Measurements from ENCODE around the gene HOXB8.
A peak's percentile ranks its signal among the peaks of the same experiment; 100 is the strongest.

HOXB8 gene

DNA sequence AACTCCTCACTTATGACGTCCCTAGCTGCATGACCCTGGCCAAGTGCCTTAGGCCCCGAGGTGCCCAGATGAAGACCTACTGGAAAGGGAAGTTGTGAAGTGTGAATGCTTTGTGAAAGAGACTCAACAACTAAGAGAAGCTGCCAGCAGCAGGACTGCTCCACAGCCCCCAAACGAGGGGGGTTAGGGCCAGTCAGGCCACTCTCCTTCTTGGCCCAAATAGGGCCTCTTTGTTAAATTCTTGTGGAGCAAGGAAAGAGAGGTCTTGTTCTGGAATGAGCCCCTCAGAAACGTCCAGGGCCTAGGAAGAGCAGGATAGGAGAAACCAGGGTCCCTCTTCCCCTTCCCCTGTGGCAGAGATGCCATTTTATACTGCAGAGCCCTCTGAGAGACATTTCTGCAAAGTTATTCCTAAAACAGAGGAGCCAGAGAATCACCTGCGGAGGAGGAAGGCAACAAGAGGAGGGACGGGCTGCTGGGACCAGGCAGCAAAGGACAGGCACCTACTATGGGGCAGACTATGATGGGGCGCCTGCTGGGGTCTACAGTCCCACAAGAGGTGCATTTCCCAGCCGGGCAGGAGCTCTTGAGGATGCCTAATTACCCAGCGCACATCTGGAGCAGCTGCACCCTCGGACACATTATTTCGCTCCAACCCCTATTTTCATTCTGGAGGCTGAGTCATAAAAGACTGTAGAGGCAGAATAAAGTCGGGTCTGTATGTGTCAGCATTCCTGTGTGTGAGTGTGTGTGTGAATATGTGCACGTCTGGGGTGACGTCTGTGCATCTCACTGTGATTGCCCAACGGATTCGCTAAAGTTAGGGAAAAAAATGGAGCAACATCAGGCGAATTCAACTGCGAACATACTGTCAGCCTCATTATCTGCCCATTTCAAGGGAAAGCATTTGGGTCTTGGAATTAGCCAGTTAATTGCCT, 22.5 kb upstream of the HOXB8 start:
- DNase-seq (ENCODE audit: low read depth in 2 of 2) = no peak

DNA sequence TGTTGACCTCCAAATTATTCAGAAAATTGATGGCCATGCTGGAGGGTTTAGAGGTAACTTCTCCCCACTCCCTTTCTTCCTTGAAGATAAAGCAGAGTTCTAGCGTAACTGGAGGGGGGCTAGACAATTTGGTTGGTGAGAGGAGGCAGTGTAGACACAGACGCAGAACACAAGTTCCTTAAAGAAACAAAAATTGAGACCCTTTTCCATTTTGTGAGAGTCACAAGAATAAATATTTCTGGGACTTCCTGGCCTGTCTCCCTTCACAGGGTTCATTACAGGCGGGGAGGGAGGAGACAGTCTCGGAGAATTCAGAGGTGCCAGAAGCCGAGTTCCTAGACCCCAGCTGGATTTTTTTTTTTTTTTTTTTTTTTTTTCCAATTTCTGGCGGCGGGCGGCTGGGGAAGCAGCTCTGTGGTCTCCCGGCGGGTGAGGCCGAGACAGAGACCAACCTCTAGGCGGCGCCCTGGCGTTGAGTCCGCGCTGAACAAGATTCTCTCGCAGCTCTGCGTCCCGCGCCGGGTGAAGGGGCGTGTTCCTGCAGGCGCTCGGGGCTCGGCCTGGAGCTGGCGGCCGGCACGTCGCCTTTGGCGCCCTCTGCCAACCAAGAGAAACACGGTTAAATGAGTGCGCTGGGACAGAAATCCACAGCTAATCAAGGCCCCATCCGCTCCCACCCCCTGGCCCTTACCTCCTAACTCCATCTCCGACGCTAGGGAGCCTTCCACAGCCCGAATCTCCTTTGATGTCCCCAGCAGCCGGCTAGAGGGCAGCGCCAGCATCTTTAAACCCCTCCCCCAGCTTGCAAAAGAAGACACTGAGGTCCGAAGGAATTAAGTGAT, 21.3 kb upstream of the HOXB8 start:
- peak; percentile 34 to 37 for DNase-seq (ENCODE audit: low read depth in 2 of 2)

DNA sequence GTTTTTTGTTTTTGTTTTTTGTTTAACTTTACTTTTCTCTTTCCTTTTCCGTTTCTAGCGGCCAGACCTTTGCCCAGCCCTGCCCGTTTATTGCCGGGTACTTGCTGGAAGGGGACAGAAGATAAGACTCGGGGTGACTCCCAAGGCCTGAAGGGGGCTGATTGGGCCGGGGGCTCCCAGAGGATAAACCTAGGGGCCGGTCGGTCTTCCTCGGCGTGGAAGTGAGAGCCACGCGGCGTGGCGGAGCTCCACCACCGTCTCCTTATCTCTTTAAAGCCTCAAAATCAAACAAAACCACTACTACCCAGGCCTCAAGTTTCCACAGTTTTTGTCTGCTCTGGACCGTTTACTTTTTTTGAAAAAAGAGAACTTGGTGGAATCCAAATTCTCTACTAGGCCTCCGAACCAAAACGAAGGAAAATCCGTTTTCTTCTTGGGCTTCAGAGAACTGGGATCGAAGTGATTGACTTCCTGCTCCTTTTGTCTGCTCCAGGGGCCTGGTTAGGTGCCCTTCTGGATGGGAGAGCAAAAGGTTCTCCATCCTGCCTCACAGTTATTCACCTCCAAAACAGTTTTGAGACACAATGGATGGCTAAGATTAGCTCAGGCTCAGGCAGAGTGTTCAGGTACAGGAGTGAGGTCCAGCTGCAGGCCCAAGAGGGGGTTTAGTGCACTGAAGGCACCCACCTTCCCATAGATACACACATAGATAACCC, 19.6 kb upstream of the HOXB8 start:
- DNase-seq (ENCODE audit: low read depth in 2 of 2) = no peak

DNA sequence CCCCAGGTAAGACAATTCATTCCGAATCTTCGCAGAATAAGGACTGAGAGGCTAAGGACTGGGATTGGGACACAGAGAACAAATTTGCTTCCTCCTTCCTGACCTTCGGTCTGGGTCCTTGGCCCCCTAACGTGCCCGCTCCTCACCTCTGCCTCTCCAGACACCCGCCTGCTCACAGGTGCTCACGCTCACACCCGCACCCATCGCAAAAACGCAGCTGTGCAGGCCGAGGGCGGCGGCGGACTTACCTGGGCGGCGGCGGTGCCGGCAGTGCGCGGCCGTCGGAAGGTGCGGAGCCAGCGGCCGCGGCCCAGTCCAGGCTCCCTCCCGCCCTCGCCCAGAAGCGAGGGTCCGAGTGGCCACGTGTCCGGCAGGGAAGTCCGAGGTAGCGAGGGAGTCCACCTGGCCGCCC, 18.2 kb upstream of the HOXB8 start:
- DNase-seq (ENCODE audit: low read depth in 2 of 2) = no peak

DNA sequence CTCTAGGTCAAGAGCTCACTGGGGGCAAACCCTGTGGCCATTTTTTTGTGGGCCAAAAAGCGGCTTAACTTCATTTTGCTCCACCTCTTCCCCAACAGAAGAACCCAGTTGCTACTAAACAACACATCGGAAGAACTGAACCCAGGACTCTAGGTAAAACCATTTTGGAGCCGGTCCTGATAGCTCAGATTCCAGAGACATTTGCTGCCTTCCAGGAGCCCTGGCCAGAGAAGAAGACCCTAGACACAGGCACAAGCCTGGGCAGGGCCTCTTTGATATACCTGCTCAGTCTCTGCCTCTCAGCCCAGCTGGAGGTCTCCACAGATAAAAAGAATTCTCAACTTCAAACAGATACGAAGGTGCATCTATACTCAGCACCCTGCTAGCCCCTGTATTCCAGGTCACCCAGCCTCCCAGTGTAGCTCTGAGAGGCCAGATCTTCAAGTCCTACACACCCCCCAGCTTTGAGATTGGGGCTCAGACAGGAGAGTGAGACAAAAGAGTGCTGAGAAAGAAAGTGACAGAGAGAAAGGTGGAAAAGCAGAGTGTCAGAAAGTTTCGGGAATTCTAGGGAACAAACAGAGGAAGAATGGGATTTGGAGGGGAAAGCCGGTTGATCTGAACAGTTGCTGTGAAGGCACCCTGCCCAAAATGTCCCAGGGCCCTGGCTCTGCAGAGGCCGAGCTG, 17.6 kb upstream of the HOXB8 start:
- DNase-seq (ENCODE audit: low read depth in 2 of 2) = no peak

DNA sequence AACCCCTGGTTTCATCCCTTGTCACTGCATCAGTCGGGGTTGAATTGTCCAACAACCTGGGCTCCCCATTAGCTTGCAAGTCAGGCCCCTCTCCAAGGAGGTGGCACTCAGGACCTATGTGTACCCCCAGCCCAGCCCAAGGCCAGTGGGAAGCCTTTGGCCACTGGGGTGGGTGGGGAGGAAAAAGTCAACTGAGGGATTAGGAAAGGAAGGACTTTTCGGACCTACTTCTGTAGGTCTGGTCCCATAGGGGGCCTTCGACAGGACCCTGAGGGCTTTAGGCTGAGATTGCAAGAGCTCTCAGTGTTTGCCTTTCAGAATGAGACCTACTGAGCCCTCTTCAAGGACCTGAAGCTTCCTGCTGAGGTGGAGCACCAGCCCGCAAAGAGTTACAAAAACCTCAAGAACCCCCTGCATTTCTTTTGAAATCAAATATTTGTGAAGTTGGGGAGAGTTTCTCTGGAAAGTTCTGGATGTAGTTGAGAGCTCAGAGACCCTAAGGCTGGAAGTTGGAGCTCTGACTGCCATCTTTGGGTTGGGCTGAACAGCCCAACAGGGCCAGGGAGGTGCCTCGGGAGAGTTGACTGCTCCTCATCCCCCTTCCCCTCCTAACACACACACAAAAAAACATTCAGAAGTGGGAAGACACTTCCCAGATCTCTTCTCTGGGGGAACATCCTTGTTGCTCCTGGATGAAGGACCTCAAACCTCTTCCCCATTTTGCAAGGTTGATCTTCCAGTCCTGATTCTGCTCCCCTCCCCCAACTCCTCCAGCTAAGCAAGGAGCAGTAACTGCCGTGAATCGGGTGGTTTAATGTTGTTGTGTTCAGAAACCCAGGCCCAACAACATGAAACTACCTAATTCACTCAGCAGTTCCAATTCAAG, 16.8 kb upstream of the HOXB8 start:
- no peak for DNase-seq (ENCODE audit: low read depth in 2 of 2)

DNA sequence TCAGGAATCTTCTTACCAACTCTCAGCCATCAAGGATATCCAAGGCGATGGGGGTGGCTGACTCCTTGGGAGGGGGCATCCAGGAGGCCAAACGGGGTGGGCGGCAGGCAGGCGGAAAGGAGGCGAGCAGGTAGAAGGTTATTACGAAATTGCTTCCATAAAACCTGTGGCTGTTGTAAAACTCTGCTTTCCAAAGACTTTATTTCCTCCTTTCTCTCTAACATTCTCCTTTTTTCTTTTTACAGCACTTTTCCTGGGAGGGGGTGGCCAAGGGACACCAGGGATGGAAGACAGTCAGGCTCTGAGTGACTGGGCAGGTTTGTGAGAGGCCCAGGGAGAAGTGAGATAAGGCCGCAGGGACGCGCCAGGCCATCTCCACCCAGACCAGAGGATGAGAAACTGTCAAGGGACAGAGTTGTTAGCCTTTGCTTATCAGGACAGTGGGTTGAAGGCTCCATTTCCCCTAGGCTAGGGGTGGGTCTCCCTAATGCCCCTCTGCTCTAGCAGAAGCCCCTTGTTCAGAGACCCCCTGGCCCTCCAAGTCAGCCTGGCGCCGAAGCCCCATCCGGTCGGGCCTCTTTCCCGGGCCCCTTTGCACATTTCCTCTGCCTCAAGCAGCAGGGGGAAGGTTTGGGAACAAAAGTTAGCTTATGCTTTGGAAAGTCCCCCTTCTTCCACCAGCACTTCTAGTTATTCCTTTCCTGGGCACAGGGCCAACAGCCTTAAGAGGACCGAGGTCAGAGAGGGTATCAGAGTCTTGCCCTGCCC, 16.0 kb upstream of the HOXB8 start:
- DNase-seq (ENCODE audit: low read depth in 2 of 2) = no peak

DNA sequence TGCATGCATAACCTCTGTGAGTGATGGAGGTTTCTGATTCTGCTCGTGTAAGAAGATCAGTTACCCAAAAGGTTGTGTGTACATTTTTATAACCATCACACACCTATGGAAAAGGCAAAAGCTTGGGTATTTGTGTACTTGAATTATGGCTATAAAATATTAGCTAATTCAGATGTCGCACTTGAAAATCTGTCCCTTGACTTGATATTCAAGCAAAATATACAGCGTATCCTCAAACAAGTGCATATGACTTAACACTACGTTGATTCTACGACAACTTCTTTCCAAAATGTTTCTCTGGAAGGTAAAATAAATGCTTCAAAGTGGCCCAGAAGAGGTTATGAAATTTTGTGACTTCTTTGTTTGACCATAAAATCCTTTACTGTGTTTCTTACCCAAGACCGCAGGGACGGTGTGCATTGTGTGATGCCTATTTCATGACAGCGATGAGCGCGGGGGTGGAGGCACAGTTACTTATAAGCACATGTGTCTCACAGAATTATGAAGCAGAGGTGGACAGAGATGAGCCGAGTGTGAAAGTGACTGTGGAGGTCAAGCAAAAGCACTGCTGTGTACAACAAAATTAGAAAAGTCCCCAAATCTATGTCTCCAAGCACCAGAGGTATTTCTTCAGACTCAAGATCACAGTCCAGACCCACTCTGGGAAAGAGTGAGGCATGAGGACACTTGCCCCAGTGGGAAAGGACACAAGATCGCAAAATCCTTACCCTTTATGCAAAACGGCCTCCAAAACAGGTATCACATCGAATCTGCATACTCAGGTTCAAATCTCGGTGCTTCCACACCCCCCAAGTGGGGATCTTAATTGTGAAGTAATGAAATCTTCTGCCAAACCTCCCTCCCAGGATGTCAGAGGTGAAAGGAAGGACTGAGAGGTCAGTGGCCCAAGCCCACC, 15.2 kb upstream of the HOXB8 start:
- no peak for DNase-seq (ENCODE audit: low read depth in 2 of 2)

DNA sequence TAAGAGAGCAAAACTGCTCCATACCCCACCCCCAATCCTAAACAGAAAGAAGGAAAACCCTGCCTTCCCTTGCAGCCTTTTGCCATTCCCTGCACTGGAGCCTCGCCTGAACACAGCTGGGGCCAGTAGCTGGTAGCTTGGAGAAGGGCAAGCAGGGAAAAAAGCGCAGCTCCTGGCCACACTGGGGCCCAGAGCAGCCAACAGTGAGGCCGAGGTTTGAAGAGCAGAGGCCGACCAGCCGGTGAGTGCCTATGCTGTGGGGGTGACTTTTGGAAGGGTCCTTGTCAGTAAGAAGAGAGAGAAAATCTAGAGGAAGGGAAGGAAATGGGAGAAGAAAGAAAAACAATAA, 14.3 kb upstream of the HOXB8 start:
- DNase-seq (ENCODE audit: low read depth in 2 of 2) = no peak

DNA sequence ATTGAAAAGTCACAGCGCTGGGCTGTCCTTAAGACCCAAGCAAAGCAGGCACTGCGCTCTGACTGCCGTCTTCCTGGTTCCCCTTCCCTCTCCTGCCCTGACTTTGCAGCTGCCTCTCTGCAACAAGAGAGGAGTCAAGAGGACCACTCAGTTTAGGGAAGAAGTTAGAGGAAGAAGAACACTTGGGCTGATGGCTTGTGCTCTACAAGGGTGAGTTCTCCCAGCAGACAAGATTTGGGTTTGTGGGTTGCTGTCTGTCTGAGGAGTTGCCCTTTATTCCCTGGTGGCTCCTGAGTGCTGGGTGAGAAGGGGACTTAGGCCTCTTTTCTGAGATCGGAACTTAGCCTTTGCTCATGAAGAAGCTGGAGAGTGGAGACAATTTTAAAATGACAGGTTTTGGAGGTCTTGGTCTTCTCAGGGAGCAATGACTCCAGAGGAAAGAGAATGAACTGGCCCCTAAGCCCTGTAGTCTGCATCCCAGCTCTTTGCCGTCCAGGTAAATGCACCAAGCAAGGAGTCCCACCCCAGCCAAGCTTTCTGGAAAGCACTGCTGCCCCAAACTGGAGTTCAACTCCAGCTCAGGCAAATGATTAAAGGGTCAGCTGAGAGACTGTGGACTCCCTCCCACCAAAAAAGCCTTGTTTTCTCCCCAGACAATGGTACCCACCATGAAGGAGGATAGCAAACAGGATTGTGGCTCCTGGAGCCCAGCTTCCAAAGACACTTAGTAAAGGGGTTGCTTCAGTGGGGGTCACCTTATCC, 13.7 kb upstream of the HOXB8 start:
- no peak for DNase-seq (ENCODE audit: low read depth in 2 of 2)

DNA sequence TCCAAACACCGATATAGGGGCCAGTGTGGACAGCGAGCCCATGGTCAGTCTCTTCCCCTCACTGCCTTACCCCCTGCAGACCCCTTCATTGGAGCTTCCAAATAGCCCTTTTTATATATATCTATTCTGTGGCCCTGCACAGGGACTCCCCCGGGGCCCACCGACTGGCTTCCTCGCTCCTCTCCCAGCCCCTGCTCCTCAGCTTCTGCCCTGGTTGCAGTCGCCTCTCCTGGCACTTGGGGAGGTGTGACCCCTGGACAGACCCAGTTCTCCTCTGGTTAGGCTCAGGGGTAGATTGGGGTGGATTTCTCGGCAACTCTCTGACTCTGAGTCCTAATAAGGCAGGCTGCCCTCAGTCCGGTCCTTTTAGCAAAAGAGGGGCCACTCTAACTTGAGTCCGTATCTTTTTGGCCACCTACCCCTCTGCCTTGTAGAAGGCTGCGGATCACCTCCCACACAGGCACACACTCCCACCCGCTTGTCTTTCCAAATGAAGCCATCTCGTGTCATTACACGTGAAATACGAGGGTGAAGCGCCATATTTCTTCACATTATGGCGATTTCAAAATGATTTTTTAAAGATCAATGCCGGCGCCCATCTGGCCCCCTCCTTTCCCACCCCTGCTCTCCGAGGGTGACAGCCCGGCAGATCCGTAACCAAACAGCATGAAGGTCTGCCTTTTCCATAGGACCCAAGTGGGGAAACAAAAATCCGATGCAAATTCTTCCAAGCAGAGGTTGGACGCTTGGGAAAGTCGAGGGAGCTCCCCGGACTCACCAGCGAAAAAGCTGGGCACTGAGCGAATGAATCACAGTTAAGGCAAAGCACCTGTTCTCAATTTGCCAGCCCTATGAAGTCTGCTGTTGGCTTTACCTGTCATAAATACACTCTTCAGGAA, 12.8 kb upstream of the HOXB8 start:
- no peak for DNase-seq (ENCODE audit: low read depth in 2 of 2)

DNA sequence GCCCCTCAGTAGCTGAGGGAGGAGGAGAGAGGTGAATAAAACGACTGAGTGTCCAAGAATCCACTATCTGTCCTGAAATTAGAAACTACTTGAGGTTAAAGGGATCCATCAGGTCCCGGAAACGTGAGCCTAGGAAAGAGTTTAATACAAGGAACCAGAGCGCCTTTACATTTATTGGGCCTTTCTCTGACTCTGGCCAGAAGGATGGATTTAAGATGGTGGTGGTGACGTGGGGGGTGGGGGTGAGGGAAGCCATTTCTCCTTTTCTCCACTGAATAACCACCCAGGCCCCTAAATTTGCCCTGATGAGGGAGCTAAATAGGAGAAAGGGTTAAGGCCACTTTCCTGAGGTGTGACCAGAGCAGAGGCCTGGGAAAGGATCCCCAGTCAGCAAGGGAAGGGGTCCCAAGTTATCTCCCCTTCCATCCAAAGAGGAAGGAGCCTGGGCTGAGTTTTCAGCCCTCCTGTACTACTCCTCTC, 12.1 kb upstream of the HOXB8 start:
- DNase-seq (ENCODE audit: low read depth in 2 of 2) = no peak

DNA sequence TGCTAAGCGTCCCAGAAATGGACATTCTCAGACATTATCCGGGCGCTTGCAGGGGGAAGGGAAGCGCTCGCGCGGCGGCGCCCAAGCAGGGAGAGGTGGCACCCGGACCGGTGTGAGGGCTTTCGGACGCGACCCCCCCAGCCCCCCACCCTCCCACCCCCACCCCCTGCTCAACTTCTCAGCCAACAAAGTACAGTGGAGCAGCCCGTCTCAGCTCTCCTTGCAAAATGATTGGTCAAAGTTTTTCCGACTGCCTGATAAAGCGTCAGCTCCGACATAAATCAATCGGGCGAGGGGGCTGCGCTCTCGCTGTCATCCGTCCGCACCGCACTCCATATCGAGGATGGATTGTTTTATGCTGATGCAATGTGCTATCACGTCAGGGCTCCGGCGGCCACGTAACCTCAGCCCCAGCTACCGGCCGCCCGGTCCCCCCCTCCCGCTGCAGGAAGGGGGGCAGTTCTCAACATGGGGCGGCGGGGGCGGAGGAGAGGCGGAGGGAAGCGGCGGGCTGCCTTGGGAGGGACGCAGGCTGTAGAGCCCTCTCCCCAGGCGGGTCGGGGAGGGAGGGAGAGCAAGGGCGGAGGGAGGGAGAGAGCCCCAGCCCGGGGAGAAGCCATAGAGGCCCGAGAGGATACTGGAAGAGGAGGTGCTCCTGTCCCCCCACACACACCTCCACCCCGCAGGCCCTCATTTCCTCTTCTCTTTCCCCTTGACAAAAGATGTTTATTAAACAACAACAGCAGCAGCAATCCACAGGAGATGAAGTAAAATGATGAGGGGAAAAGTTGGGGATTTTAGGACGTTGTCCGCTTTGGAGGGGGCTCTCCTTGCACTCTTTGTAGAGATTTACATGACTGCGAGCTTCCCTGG, 11.4 kb upstream of the HOXB8 start, which contains the start of gene HOXB9:
Gene HOXB9, minus strand, starts transcription at position 114 of the 873 bp plus-strand sequence. Its CDS starts 89 bp downstream, at position 25.
- DNase-seq (ENCODE audit: low read depth in 2 of 2) = no peak

DNA sequence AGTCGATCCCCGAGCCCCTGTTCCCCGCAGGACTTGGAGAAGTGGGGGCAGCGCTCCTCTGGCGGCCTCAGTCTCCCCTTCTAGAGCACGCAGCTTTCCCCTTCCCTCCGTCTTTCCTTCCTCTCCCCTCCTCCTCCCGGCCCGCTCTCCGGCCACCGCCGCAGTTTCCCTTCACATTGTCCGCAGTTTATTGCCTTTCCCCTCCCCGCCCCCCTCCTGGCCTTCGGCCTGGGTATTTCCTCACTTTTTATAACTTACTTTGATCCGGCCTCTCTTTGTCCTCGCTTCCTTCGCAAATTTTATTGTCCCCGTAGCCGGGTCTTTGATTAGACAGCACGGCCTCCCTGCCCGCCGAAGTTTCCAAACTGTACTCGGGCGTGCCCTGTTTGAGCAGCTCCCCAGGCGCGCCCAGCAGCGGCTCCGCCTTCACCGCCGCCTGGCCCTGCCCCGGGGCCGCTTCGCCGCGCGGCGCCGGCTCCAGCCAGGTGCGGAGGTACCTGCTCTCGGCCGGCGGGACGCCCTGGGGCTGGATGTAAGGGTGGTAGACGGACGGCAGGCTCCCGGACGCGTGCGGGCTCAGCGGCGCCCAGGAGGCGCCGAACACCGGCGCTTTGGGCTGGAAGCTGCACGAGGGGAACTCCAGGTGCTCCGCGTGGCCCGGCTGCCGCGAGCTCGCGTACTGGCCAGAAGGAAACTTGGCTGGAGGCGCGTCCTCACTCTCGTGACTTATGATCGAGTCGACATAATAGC, 10.6 kb upstream of the HOXB8 start:
- DNase-seq (ENCODE audit: low read depth in 2 of 2) = no peak

Data from stimulated activated CD8-positive, alpha-beta memory T cell treated with anti-CD3 and anti-CD28 coated beads, Interleukin-7, amount 100 ng/mL, for 1 hour (primary cell).